GM23338 (cell line): ENCODE measurements around the gene UGGT2. TPM values are rescaled to one million over a fixed set of nuclear protein-coding genes. Genes with fewer than 3 reads are reported as not detected.

Source experiments
- ATAC-seq: fragments of 200-7000 bp; cut with Tn5 transposase; 3 replicates; pipeline ENCODE4 v1.9.1; 2020
- DNase-seq: peaks from one replicate; pipeline ENCODE4 v3.0.0-alpha.2; 2015; ENCODE audit warnings: low spot score
- H2AFZ ChIP-seq: fragments of 200-600 bp; sonication (generic); 2 replicates; pipeline ENCODE4 v1.8.0; 2016; ENCODE audit warnings: antibody characterized with exemption, mild to moderate bottlenecking, moderate library complexity
- H3F3A ChIP-seq: fragments of 200-600 bp; sonication (generic); replicated peaks from 2 replicates; pipeline ENCODE4 v1.8.0; 2017; ENCODE audit warnings: antibody characterized with exemption, mixed run types, low read depth
- H3K27ac ChIP-seq: fragments of 200-600 bp; sonication (generic); 2 replicates; pipeline ENCODE4 v1.6.1; 2016; ENCODE audit warnings: low read depth
- H3K27me3 ChIP-seq: fragments of 200-600 bp; sonication (generic); 2 replicates; pipeline ENCODE4 v1.8.0; 2016; ENCODE audit warnings: mild to moderate bottlenecking, mixed run types, moderate library complexity; ENCODE audit not compliant: insufficient read depth
- H3K36me3 ChIP-seq: fragments of 200-600 bp; sonication (generic); 2 replicates; pipeline ENCODE4 v1.8.0; 2016; ENCODE audit warnings: mild to moderate bottlenecking; ENCODE audit not compliant: insufficient read depth
- H3K4me1 ChIP-seq: fragments of 200-600 bp; sonication (generic); 2 replicates; pipeline ENCODE4 v1.8.0; 2016; ENCODE audit warnings: mild to moderate bottlenecking, moderate library complexity; ENCODE audit not compliant: insufficient read depth
- H3K4me2 ChIP-seq: fragments of 200-600 bp; sonication (generic); 2 replicates; pipeline ENCODE4 v1.7.1; 2017; ENCODE audit warnings: mixed run types
- H3K4me3 ChIP-seq: fragments of 200-600 bp; sonication (generic); 2 replicates; pipeline ENCODE4 v1.6.1; 2016; ENCODE audit warnings: mixed run types
- H3K79me2 ChIP-seq: fragments of 200-600 bp; sonication (generic); replicated peaks from 2 replicates; pipeline ENCODE4 v1.8.0; 2017; ENCODE audit warnings: mild to moderate bottlenecking; ENCODE audit not compliant: insufficient read depth
- H3K9me2 ChIP-seq: fragments of 200-600 bp; sonication (generic); 2 replicates; pipeline ENCODE4 v1.8.0; 2017; ENCODE audit not compliant: insufficient read depth
- H4K20me1 ChIP-seq: fragments of 200-600 bp; sonication (generic); replicated peaks from 2 replicates; pipeline ENCODE4 v1.8.0; 2017; ENCODE audit warnings: mild to moderate bottlenecking; ENCODE audit not compliant: insufficient read depth
- H3K27ac Mint-ChIP-seq: 2 replicates; pipeline ENCODE4 v1.8.0; 2020; ENCODE audit warnings: inconsistent platforms, mild to moderate bottlenecking, moderate library complexity, mixed read lengths
- H3K27me3 Mint-ChIP-seq: 3 replicates; pipeline ENCODE4 v1.8.0; 2022; ENCODE audit warnings: low read depth, mild to moderate bottlenecking, moderate library complexity, mixed read lengths, inconsistent platforms; ENCODE audit not compliant: insufficient read depth, poor library complexity
- H3K36me3 Mint-ChIP-seq: 3 replicates; pipeline ENCODE4 v1.8.0; 2021; ENCODE audit warnings: low read depth, mild to moderate bottlenecking, inconsistent platforms, moderate library complexity, mixed read lengths
- H3K4me1 Mint-ChIP-seq: 3 replicates; pipeline ENCODE4 v1.8.0; 2020; ENCODE audit warnings: mild to moderate bottlenecking, inconsistent platforms, mixed read lengths
- H3K4me3 Mint-ChIP-seq: 3 replicates; pipeline ENCODE4 v1.8.0; 2021; ENCODE audit warnings: moderate library complexity, mild to moderate bottlenecking, inconsistent platforms, mixed read lengths
- H3K9me3 Mint-ChIP-seq: 3 replicates; pipeline ENCODE4 v1.8.0; 2020; ENCODE audit warnings: moderate library complexity, mild to moderate bottlenecking, inconsistent platforms, mixed read lengths
- CREB1 ChIP-seq: fragments of 250-450 bp; sonication (Bioruptor Pico); IDR thresholded peaks from 2 replicates; pipeline ENCODE4 v1.5.0; 2020; ENCODE audit warnings: low read depth, mild to moderate bottlenecking, moderate library complexity
- EZH2 ChIP-seq: fragments of 200-600 bp; sonication (generic); IDR thresholded peaks from one replicate; pipeline ENCODE4 v1.8.0; 2017; ENCODE audit warnings: antibody characterized with exemption, mild to moderate bottlenecking, low read depth; ENCODE audit not compliant: unreplicated experiment
- EZH2phosphoT487 ChIP-seq: fragments of 200-600 bp; sonication (generic); IDR thresholded peaks from one replicate; pipeline ENCODE4 v1.8.1; 2018; ENCODE audit warnings: antibody characterized with exemption; ENCODE audit not compliant: unreplicated experiment
- JUNB ChIP-seq: IDR thresholded peaks from one replicate; pipeline ENCODE4 v1.6.1; 2016; ENCODE audit warnings: antibody characterized with exemption; ENCODE audit not compliant: unreplicated experiment
- NANOG ChIP-seq: IDR thresholded peaks from 2 replicates; pipeline ENCODE4 v1.6.1; 2016; ENCODE audit warnings: antibody characterized with exemption, borderline replicate concordance
- POLR2AphosphoS5 ChIP-seq: IDR thresholded peaks from 2 replicates; pipeline ENCODE4 v1.6.1; 2016; ENCODE audit warnings: antibody characterized with exemption, low read depth
- STAT1 ChIP-seq: IDR thresholded peaks from one replicate; pipeline ENCODE4 v1.6.1; 2016; ENCODE audit warnings: antibody characterized with exemption; ENCODE audit not compliant: unreplicated experiment
- ZNF114 ChIP-seq: fragments of 250-450 bp; sonication (Bioruptor Pico); IDR thresholded peaks from 2 replicates; pipeline ENCODE4 v1.5.0; 2020; ENCODE audit warnings: mild to moderate bottlenecking, moderate library complexity
- ZNF331 ChIP-seq: fragments of 250-450 bp; sonication (Bioruptor Pico); IDR thresholded peaks from 2 replicates; pipeline ENCODE4 v1.5.0; 2020; ENCODE audit warnings: low read depth, mild to moderate bottlenecking, moderate library complexity
- polyA plus RNA-seq: library from polyadenylated mRNA; unstranded; fragments of >200 nt; fragmentation: Nextera tagmentation; extraction: Ambion mirVana; gene quantifications from 2 replicates; pipeline ENCODE4 v1.2.1, GENCODE V29; 2016
- total RNA-seq: library from RNA; depleted of rRNA; stranded (reverse); fragments of >200 nt; shearing (Covaris generic); gene quantifications from 2 replicates; pipeline ENCODE4 v1.2.3, GENCODE V29; 2014
- TF ChIP-seq, protein P1 (sequence below): fragments of 250-450 bp; sonication (Bioruptor Pico); IDR thresholded peaks from 2 replicates; pipeline ENCODE4 v1.5.0; 2020; ENCODE audit warnings: mild to moderate bottlenecking, moderate library complexity
- TF ChIP-seq, protein P2 (sequence below): IDR thresholded peaks from one replicate; pipeline ENCODE4 v1.6.1; 2018; ENCODE audit warnings: antibody characterized with exemption; ENCODE audit not compliant: unreplicated experiment
- TF ChIP-seq, protein P3 (sequence below), 2 experiments: fragments of 200-600 bp in 1 of 2; sonication (generic) in 1 of 2; conservative IDR thresholded peaks; 2 replicates each; pipeline versions ENCODE4 v1.5.1 to v1.6.1; 2016 to 2017; ENCODE audit warnings: antibody characterized with exemption in 2 of 2, low read depth in 2 of 2, mild to moderate bottlenecking in 2 of 2, moderate library complexity in 1 of 2
- TF ChIP-seq, protein P4 (sequence below): IDR thresholded peaks from 2 replicates; pipeline ENCODE4 v1.6.1; 2016; ENCODE audit warnings: antibody characterized with exemption

UGGT2 gene
- total and polyA plus RNA-seq, 2 experiments from 2014 or later, result 44.0 to 60.5 TPM

DNA sequence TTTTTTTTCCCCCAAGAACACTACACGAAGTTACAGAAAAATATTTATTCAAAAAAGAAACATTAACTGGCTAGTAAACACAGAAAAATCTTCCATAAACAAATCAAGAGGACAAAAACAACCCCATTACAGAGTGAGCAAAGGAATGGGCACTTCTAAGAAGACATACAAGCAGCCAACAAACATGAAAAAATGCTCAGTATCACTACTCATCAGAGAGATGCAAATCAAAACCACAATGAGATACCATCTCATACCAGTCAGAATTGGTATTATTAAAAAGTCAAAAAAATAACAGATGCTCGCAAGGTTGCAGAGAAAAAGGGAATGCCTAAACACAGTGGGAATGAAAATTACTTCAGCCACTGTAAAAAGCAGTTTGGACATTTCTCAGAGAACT lies 131.7 kb downstream of the UGGT2 start (continued):
- TF ChIP-seq, protein P1, sequence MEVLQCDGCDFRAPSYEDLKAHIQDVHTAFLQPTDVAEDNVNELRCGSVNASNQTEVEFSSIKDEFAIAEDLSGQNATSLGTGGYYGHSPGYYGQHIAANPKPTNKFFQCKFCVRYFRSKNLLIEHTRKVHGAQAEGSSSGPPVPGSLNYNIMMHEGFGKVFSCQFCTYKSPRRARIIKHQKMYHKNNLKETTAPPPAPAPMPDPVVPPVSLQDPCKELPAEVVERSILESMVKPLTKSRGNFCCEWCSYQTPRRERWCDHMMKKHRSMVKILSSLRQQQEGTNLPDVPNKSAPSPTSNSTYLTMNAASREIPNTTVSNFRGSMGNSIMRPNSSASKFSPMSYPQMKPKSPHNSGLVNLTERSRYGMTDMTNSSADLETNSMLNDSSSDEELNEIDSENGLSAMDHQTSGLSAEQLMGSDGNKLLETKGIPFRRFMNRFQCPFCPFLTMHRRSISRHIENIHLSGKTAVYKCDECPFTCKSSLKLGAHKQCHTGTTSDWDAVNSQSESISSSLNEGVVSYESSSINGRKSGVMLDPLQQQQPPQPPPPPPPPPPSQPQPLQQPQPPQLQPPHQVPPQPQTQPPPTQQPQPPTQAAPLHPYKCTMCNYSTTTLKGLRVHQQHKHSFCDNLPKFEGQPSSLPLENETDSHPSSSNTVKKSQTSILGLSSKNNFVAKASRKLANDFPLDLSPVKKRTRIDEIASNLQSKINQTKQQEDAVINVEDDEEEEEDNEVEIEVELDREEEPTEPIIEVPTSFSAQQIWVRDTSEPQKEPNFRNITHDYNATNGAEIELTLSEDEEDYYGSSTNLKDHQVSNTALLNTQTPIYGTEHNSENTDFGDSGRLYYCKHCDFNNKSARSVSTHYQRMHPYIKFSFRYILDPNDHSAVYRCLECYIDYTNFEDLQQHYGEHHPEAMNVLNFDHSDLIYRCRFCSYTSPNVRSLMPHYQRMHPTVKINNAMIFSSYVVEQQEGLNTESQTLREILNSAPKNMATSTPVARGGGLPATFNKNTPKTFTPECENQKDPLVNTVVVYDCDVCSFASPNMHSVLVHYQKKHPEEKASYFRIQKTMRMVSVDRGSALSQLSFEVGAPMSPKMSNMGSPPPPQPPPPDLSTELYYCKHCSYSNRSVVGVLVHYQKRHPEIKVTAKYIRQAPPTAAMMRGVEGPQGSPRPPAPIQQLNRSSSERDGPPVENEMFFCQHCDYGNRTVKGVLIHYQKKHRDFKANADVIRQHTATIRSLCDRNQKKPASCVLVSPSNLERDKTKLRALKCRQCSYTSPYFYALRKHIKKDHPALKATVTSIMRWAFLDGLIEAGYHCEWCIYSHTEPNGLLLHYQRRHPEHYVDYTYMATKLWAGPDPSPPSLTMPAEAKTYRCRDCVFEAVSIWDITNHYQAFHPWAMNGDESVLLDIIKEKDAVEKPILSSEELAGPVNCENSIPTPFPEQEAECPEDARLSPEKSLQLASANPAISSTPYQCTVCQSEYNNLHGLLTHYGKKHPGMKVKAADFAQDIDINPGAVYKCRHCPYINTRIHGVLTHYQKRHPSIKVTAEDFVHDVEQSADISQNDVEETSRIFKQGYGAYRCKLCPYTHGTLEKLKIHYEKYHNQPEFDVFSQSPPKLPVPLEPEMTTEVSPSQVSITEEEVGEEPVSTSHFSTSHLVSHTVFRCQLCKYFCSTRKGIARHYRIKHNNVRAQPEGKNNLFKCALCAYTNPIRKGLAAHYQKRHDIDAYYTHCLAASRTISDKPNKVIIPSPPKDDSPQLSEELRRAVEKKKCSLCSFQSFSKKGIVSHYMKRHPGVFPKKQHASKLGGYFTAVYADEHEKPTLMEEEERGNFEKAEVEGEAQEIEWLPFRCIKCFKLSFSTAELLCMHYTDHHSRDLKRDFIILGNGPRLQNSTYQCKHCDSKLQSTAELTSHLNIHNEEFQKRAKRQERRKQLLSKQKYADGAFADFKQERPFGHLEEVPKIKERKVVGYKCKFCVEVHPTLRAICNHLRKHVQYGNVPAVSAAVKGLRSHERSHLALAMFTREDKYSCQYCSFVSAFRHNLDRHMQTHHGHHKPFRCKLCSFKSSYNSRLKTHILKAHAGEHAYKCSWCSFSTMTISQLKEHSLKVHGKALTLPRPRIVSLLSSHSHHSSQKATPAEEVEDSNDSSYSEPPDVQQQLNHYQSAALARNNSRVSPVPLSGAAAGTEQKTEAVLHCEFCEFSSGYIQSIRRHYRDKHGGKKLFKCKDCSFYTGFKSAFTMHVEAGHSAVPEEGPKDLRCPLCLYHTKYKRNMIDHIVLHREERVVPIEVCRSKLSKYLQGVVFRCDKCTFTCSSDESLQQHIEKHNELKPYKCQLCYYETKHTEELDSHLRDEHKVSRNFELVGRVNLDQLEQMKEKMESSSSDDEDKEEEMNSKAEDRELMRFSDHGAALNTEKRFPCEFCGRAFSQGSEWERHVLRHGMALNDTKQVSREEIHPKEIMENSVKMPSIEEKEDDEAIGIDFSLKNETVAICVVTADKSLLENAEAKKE, result no peak

DNA sequence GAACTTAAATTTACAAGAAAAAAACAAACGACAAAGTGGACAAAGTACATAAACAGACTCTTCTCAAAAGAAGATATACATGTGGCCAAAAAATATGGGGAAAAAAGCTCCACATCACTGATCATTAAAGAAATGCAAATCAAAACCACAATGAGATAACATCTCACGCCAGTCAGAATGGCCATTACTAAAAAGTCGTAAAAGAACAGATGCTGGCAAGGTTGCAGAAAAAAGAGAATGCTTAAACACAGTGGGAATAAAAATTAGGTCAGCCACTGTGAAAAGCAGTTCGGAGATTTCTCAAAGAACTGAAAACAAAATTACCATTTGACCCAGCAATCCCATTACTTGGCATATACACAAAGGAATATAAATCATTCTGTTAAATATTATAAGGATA lies 132.7 kb downstream of the UGGT2 start:
- Histone ChIP-seq H3K4me2 (no peak overlapping the region), H3F3A (no peaks in the 10 kb centered on the region), H4K20me1 (no peaks in the 10 kb centered on the region), H3K4me1 (0 out of 2 replicates have a peak, but pooled peaks cover 3% of the 10 kb centered on the region), H3K27ac (no peak overlapping the region), H3K27me3 (no peaks in the 10 kb centered on the region), H3K79me2 (no peaks in the 10 kb centered on the region), H3K4me3 (no peak overlapping the region), H2AFZ (no peak overlapping the region), H3K9me2 (peaks cover 6% of the 10 kb centered on the region; the same call in 1 of the 2 replicates), H3K36me3 (no peaks in the 10 kb centered on the region)
- Mint-ChIP-seq H3K4me1 (no peaks in the 10 kb centered on the region), H3K27me3 (no peaks in the 10 kb centered on the region), H3K4me3 (no peak overlapping the region), H3K36me3 (peaks cover 36% of the 10 kb centered on the region), H3K9me3 (no peaks in the 10 kb centered on the region), H3K27ac (no peak overlapping the region)
- DNase-seq (no peak), ATAC-seq (no peak)
- no peak for TF ChIP-seq NANOG
- no peak for TF ChIP-seq STAT1
- TF ChIP-seq CREB1, result no peak
- TF ChIP-seq, protein P2, sequence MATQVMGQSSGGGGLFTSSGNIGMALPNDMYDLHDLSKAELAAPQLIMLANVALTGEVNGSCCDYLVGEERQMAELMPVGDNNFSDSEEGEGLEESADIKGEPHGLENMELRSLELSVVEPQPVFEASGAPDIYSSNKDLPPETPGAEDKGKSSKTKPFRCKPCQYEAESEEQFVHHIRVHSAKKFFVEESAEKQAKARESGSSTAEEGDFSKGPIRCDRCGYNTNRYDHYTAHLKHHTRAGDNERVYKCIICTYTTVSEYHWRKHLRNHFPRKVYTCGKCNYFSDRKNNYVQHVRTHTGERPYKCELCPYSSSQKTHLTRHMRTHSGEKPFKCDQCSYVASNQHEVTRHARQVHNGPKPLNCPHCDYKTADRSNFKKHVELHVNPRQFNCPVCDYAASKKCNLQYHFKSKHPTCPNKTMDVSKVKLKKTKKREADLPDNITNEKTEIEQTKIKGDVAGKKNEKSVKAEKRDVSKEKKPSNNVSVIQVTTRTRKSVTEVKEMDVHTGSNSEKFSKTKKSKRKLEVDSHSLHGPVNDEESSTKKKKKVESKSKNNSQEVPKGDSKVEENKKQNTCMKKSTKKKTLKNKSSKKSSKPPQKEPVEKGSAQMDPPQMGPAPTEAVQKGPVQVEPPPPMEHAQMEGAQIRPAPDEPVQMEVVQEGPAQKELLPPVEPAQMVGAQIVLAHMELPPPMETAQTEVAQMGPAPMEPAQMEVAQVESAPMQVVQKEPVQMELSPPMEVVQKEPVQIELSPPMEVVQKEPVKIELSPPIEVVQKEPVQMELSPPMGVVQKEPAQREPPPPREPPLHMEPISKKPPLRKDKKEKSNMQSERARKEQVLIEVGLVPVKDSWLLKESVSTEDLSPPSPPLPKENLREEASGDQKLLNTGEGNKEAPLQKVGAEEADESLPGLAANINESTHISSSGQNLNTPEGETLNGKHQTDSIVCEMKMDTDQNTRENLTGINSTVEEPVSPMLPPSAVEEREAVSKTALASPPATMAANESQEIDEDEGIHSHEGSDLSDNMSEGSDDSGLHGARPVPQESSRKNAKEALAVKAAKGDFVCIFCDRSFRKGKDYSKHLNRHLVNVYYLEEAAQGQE, result no peak
- TF ChIP-seq JUNB, result no peak
- no peak for TF ChIP-seq ZNF331 (CRISPR knock-in tag)
- no peak for TF ChIP-seq EZH2
- TF ChIP-seq, protein P3, sequence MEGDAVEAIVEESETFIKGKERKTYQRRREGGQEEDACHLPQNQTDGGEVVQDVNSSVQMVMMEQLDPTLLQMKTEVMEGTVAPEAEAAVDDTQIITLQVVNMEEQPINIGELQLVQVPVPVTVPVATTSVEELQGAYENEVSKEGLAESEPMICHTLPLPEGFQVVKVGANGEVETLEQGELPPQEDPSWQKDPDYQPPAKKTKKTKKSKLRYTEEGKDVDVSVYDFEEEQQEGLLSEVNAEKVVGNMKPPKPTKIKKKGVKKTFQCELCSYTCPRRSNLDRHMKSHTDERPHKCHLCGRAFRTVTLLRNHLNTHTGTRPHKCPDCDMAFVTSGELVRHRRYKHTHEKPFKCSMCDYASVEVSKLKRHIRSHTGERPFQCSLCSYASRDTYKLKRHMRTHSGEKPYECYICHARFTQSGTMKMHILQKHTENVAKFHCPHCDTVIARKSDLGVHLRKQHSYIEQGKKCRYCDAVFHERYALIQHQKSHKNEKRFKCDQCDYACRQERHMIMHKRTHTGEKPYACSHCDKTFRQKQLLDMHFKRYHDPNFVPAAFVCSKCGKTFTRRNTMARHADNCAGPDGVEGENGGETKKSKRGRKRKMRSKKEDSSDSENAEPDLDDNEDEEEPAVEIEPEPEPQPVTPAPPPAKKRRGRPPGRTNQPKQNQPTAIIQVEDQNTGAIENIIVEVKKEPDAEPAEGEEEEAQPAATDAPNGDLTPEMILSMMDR (conservative IDR thresholded peaks at IDR 0.05; ENCODE audit: low read depth in 2 of 2), result no peak
- no peak for TF ChIP-seq EZH2phosphoT487
- no peak for TF ChIP-seq POLR2AphosphoS5
- no peak for TF ChIP-seq ZNF114 (CRISPR knock-in tag)
- TF ChIP-seq, protein P4, sequence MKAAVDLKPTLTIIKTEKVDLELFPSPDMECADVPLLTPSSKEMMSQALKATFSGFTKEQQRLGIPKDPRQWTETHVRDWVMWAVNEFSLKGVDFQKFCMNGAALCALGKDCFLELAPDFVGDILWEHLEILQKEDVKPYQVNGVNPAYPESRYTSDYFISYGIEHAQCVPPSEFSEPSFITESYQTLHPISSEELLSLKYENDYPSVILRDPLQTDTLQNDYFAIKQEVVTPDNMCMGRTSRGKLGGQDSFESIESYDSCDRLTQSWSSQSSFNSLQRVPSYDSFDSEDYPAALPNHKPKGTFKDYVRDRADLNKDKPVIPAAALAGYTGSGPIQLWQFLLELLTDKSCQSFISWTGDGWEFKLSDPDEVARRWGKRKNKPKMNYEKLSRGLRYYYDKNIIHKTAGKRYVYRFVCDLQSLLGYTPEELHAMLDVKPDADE, result no peak
